GM19193 (cell line): ENCODE measurements around the gene BSG.

Experiments
- POLR2A ChIP-seq: IDR thresholded peaks from 4 replicates; pipeline ENCODE4 v1.6.1; 2011; ENCODE audit not compliant: insufficient read depth, insufficient read length; ENCODE audit errors: extremely low read depth

Gene BSG

GRCh38 chr19:572140-572742 lies at the start of gene BSG:
Gene BSG (plus strand): TSS chr19:572596. CDS start chr19:572635, 39 bp downstream.
- peak; percentile 99 for TF ChIP-seq POLR2A

GRCh38 chr19:522726-523125 lies 49.7 kb upstream of the BSG start:
- TF ChIP-seq POLR2A = no peak

GRCh38 chr19:524062-524674 lies 48.2 kb upstream of the BSG start:
- no peak for TF ChIP-seq POLR2A

GRCh38 chr19:525029-525428 lies 47.4 kb upstream of the BSG start:
- TF ChIP-seq POLR2A = no peak

- no peak for TF ChIP-seq POLR2A
These were observed 46.5 kb upstream of the BSG start for GRCh38 chr19:525857-526419.

GRCh38 chr19:530134-531008 lies 42.0 kb upstream of the BSG start:
- TF ChIP-seq POLR2A = no peak

- TF ChIP-seq POLR2A = no peak
These were observed 41.2 kb upstream of the BSG start for GRCh38 chr19:531009-531752.

- peak; percentile 68 for TF ChIP-seq POLR2A
These were observed 40.4 kb upstream of the BSG start, which contains the start of gene CDC34 for GRCh38 chr19:531753-532560. Gene CDC34 (plus strand): TSS chr19:531760. CDS start chr19:531932, 172 bp downstream.

- no peak for TF ChIP-seq POLR2A
These were observed 39.6 kb upstream of the BSG start for GRCh38 chr19:532561-533363.

GRCh38 chr19:533364-534058 lies 38.9 kb upstream of the BSG start:
- no peak for TF ChIP-seq POLR2A

GRCh38 chr19:534088-534487 lies 38.3 kb upstream of the BSG start:
- TF ChIP-seq POLR2A = no peak

- no peak for TF ChIP-seq POLR2A
These were observed 37.2 kb upstream of the BSG start for GRCh38 chr19:535017-535835.
